GM12878 (cell line): ENCODE results near the gene SCARB2. TPM values are rescaled to one million over a fixed set of nuclear protein-coding genes. Genes with fewer than 3 reads are reported as not detected.
A peak's percentile ranks its signal among the peaks of the same experiment; 100 is the strongest.

Source experiments
- ATAC-seq: fragments of 200-7000 bp; cut with Tn5 transposase; 3 replicates; pipeline ENCODE4 v1.9.1; 2020; ENCODE audit warnings: mild to moderate bottlenecking, moderate library complexity
- BruUV-seq: library from RNA; stranded (reverse); fragments of 400-500 nt; replicated peaks from 2 replicates; lab custom pipeline; 2021; lab: Mats Ljungman, UMichigan
- CTCF ChIA-PET: fragments of 300-600 bp; sonication (Branson Sonifier 250); formaldehyde crosslinking; extraction: SDS; loops from one replicate; lab custom pipeline; 2021; ENCODE audit warnings: inconsistent platforms; lab: Yijun Ruan, JAX
- POLR2A ChIA-PET: fragments of 350-600 bp; formaldehyde crosslinking; extraction: SDS; loops from one replicate; lab custom pipeline; 2021; ENCODE audit warnings: inconsistent platforms; lab: Charles Lee
- RAD21 ChIA-PET: fragments of 300-600 bp; sonication (Branson Sonifier 250); formaldehyde crosslinking; loops from one replicate; lab custom pipeline; 2023; ENCODE audit warnings: antibody characterized with exemption; ENCODE audit not compliant: unreplicated experiment; lab: Charles Lee
- SMC1A ChIA-PET: fragments of 300-600 bp; sonication (Branson Sonifier 250); formaldehyde crosslinking; loops from one replicate; lab custom pipeline; 2023; ENCODE audit not compliant: unreplicated experiment, uncharacterized antibody; lab: Charles Lee
- DNase-seq: peaks from one replicate; pipeline ENCODE4 v3.0.0-alpha.2; 2011; ENCODE audit warnings: low read depth, low spot score
- FAIRE-seq: peaks from 3 replicates; lab custom pipeline; 2011; peaks lifted over from hg19 to GRCh38; lab: Jason Lieb, UNC
- H2AFZ ChIP-seq: 2 replicates; pipeline ENCODE4 v1.6.0; 2011; ENCODE audit warnings: low read depth, low read length, control low read depth; ENCODE audit not compliant: control insufficient read depth
- H3K27ac ChIP-seq: 2 replicates; pipeline ENCODE4 v1.5.1; 2011; ENCODE audit warnings: control low read depth; ENCODE audit not compliant: control insufficient read depth, insufficient read depth
- H3K27me3 ChIP-seq, 2 experiments: replicated peaks in 1 of 2; 2 replicates each; pipeline versions ENCODE4 v1.6.0 to v1.6.1; 2011; ENCODE audit warnings: low read length in 1 of 2; ENCODE audit not compliant: control insufficient read depth in 2 of 2, insufficient read depth in 2 of 2
- H3K36me3 ChIP-seq, 2 experiments: 2 replicates each; pipeline ENCODE4 v1.5.1; 2011; ENCODE audit warnings: low read length in 1 of 2; ENCODE audit not compliant: control insufficient read depth in 2 of 2, insufficient read depth in 2 of 2
- H3K4me1 ChIP-seq: 2 replicates; pipeline ENCODE4 v1.6.1; 2011; ENCODE audit warnings: mild to moderate bottlenecking, low read length, moderate library complexity, mixed read lengths; ENCODE audit not compliant: control insufficient read depth, insufficient read depth
- H3K4me2 ChIP-seq: 2 replicates; pipeline ENCODE4 v1.6.0; 2011; ENCODE audit warnings: control low read depth; ENCODE audit not compliant: control insufficient read depth, insufficient read depth
- H3K4me3 ChIP-seq: fragments of 200-600 bp; sonication (generic); 2 replicates; pipeline ENCODE4 v1.5.1; 2016
- H3K79me2 ChIP-seq: 2 replicates; pipeline ENCODE4 v1.6.0; 2011; ENCODE audit warnings: low read length; ENCODE audit not compliant: control insufficient read depth, insufficient read depth
- H3K9ac ChIP-seq: 2 replicates; pipeline ENCODE4 v1.8.0; 2011; ENCODE audit warnings: low read length, control low read depth, mixed read lengths; ENCODE audit not compliant: control insufficient read depth, insufficient read depth
- H3K9me3 ChIP-seq: replicated peaks from 3 replicates; pipeline ENCODE4 v1.5.1; 2011; ENCODE audit warnings: mild to moderate bottlenecking, low read length; ENCODE audit not compliant: control insufficient read depth, insufficient read depth
- H4K20me1 ChIP-seq: 2 replicates; pipeline ENCODE4 v1.6.0; 2011; ENCODE audit not compliant: control insufficient read depth, insufficient read depth
- BCL3 ChIP-seq: IDR thresholded peaks from 2 replicates; pipeline ENCODE4 v1.6.1; 2011; ENCODE audit warnings: borderline replicate concordance, low read depth, mild to moderate bottlenecking, moderate library complexity, low read length; ENCODE audit not compliant: insufficient read depth, poor library complexity, severe bottlenecking
- ZBTB4 ChIP-seq: fragments of 450-650 bp; formaldehyde crosslinking; IDR thresholded peaks from 2 replicates; pipeline ENCODE4 v1.4.0; 2022; ENCODE audit warnings: mild to moderate bottlenecking, moderate library complexity
- WGBS: methylation state at CpG from one replicate; pipeline ENCODE4 v1.1.6; 2016; ENCODE audit warnings: low lambda C conversion rate; ENCODE audit not compliant: insufficient replicate concordance, insufficient coverage; ENCODE audit errors: missing lambda C conversion rate; 5-methylcytosine and 5-hydroxymethylcytosine counted together
- in situ Hi-C: fragments of 300-500 bp; cut with MboI; formaldehyde crosslinking; loops from 9 replicates; pipeline ENCODE4 v1.14.3; 2018; ENCODE audit warnings: mixed read lengths
- intact Hi-C: fragments of 100-400 bp; cut with micrococcal nuclease; formaldehyde crosslinking; loops from one replicate; pipeline ENCODE4 v1.14.2; 2022; ENCODE audit not compliant: unreplicated experiment
- polyA plus RNA-seq, 11 experiments: library from polyadenylated mRNA; depleted of rRNA in 4 of 11; unstranded in 6 of 11; stranded (reverse) in 5 of 11; fragments of >200 nt; fragmentation: Nextera tagmentation in 4 of 11; fragmentation: Illumina TruSeq in 1 of 11; extraction: Ambion mirVana in 4 of 11; extraction: Trizol in 1 of 11; gene quantifications; 1 replicate in 1 of 11; 2 replicates in 10 of 11; pipeline versions ENCODE4 v1.2.1 to v1.2.3, GENCODE V29; 2011 to 2016; ENCODE audit warnings: inconsistent platforms in 2 of 11, missing spikeins in 2 of 11, low read depth in 1 of 11
- total RNA-seq, 4 experiments: library from RNA; depleted of rRNA in 3 of 4; stranded (reverse); fragments of >200 nt in 3 of 4; fragmentation: Illumina TruSeq in 1 of 4; extraction: Trizol in 1 of 4; gene quantifications; 2 replicates each; pipeline versions ENCODE4 v1.2.1 to v1.2.3, GENCODE V29; 2013 to 2021

SCARB2 gene
- total and polyA plus RNA-seq, 10 of the 15 experiments (the other 5 are each of a cell fraction or from before 2014, with no cell fraction given): 2.1 to 11.7 (median 9.5) TPM

GRCh38 chr4:76208005-76208765 lies 5.4 kb downstream of the SCARB2 start:
- Histone ChIP-seq H3K4me1 (peaks cover 23% of the 10 kb centered on the region), H3K27ac (no peak overlapping the region), H3K79me2 (peaks cover 3% of the 10 kb centered on the region), H4K20me1 (no peaks in the 10 kb centered on the region), H2AFZ (no peak overlapping the region), H3K4me3 (no peak overlapping the region), H3K27me3 (no peaks in the 10 kb centered on the region), H3K36me3 (no peaks in the 10 kb centered on the region), H3K9me3 (no peaks in the 10 kb centered on the region), H3K4me2 (peak overlapping the region; percentile 61), H3K9ac (no peak overlapping the region)
- ChIA-PET RAD21 (interaction anchor here (4.7 kb wide), 1 partner anchor 8 kb away, joined by 22 read pairs; no protein-coding TSS in a partner anchor), SMC1A (interaction anchor here (4.5 kb wide), 1 partner anchor 10 kb away, joined by 54 read pairs; no protein-coding TSS in a partner anchor), CTCF (interaction anchor here (0.6 to 6.0 kb wide), 3 partner anchors 9 to 276 kb away, joined by 4 to 38 read pairs (median 37); no protein-coding TSS in a partner anchor), POLR2A (no interaction called here)
- in situ Hi-C loops (no loop called here), intact Hi-C loops (no loop called here)
- FAIRE-seq: no peak
- no peak for DNase-seq
- WGBS: 54% methylated on average over 9 of the region's 9 CpGs
- ATAC-seq: no peak
- TF ChIP-seq ZBTB4 (no peak), BCL3 (no peak)
- no TSS peak for BruUV-seq
